DMS 273 (cell line): ENCODE data around the gene TAPBP.
"Not testable (repeated sequence)": the region's sequence is repeated elsewhere in the genome, so short reads cannot be mapped to it uniquely, and the experiment has no call there.

Experiments used
- DNase-seq: peaks from one replicate; lab custom pipeline; 2025; ENCODE audit not compliant: unreplicated experiment; lab: John Stamatoyannopoulos, UW

The TAPBP gene

GRCh38 chr6:33313709-33314514 lies at the start of gene TAPBP:
TAPBP (minus strand) TSS chr6:33314078; CDS start chr6:33314041, 37 bp downstream.
- peak; percentile 77 for DNase-seq

DNA sequence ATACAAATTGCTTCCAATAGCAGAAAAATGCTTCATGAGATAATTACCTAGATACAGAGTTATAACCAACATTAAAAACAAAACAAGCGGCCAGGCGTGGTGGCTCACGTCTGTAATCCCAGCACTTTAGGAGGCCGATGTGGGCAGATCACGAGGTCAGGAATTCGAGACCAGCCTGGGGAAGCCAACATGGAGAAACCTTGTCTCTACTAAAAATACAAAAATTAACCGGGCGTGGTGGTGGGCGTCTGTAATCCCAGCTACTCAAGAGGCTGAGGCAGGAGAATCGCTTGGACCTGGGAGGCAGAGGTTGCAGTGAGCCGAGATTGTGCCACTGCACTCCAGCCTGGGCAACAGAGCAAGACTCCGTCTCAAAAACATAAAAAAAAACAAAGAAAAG lies 49.6 kb upstream of the TAPBP start:
- not testable (repeated sequence) for DNase-seq

DNA sequence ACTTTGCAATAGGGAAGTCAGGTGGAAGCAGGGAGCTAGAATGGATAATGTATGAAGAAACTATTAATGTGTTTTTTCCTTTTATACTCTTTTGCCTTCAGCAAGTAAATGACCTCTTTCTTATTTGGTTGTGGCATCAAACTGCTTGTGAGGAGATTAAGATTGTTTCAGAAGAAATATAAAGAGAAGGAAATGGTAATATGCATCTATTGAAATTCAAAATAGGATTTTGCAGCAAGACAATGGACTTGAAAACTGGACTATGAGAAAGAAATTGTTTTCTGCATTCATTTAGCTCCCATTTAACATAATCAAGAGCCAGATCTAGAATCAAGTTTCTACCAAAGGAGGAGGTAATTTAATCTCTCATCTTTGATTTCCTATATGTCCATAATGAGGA lies 45.5 kb upstream of the TAPBP start:
- no peak for DNase-seq

- DNase-seq: not testable (repeated sequence)
Observed at GRCh38 chr6:33357160-33357871, 43.4 kb upstream of the TAPBP start.

GRCh38 chr6:33356295-33356694 lies 42.4 kb upstream of the TAPBP start:
- no peak for DNase-seq

DNA sequence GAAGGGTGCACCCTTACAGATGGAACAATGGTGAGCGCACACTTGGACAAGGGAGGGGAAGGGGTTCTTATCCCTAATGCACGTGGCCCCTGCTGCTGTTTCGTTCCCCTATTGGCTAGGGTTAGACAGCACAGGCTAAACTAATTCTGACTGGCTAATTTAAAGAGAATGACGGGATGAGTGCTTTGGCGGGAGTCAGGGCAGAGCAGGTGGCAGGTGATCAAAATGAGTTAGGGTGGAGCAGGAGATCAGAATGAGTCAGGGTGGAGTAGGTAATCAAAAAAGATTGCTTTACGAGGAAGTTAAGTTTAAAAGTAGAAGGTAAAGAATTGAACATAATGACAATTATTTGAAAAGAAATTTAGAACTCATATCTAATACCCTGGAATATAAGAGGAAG lies 42.0 kb upstream of the TAPBP start:
- not testable (repeated sequence) for DNase-seq

DNA sequence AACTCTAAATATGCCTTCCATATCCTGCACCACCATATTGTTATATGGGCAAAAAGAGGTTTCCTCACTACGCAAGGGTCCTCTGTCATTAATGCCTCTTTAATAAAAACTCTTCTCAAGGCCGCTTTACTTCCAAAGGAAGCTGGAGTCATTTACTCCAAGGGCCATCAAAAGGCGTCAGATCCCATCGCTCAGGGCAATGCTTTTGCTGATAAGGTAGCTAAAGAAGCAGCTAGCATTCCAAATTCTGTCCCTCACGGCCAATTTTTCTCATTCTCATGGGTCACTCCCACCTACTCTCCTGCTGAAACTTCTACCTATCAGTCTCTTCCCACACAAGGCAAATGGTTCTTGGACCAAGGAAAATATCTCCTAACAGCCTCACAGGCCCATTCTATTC lies 33.9 kb upstream of the TAPBP start:
- no peak for DNase-seq

DNA sequence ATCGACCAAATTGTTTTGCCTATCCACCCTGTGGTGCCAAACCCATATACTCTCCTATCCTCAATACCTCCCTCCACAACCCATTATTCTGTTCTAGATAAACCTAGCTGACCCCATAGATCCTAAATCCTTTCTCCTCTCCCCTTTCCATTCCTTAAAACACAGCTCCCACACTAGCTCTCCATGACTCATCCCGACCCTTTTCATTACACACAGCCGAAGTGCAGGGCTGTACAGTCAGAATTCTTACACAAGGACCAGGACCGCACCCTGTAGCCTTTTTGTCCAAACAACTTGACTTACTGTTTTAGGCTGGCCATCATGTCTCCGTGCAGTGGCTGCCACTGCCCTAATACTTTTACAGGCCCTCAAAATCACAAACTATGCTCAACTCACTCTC lies 33.1 kb upstream of the TAPBP start:
- DNase-seq: not testable (repeated sequence)

DNA sequence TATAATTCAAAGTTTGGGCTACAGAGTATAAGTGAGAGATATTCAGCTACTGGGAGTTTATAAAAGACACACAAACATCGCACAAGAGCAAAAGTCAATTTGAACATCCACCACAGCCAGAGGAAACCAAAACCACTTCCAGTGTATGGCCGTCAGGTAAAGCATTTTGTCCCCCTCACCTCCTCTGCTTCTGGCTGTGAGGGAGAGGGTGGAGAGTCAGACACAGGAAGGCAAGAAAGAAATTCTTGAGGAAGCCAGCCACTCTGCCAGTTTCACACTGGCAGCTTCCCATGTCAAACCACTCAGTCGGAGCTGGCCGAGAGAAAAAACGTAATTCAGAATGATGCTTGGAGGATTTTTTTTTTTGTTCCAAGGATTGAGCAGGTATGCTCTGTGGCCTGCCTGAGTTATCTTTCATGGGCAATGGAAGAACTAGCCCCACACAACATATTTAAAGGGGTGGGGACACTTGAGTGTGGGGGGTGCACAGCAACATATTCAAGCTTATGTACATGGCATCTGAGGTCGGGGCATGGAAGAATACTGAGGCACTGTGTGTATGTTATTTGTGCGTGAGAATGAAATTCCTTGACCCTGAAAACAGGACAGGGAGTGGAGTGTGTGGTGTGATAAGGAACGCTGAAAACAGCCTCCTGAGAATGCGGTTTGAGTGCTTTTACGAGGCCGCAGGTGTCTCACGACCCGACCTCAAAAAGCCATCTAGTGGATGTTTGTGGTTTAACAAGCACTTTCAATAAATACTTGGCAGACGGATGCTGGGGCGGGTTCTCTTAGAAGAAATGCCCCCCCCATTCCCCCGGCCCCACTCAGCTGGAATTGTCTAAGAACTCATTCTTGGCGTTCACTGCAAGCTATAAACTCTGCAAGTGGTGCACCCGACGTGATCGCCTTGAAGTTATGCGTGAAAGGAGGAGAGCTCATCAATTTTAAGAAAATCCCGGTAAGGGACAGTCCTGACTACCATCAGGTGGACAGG lies 31.1 kb upstream of the TAPBP start:
- peak; percentile 88 for DNase-seq

DNA sequence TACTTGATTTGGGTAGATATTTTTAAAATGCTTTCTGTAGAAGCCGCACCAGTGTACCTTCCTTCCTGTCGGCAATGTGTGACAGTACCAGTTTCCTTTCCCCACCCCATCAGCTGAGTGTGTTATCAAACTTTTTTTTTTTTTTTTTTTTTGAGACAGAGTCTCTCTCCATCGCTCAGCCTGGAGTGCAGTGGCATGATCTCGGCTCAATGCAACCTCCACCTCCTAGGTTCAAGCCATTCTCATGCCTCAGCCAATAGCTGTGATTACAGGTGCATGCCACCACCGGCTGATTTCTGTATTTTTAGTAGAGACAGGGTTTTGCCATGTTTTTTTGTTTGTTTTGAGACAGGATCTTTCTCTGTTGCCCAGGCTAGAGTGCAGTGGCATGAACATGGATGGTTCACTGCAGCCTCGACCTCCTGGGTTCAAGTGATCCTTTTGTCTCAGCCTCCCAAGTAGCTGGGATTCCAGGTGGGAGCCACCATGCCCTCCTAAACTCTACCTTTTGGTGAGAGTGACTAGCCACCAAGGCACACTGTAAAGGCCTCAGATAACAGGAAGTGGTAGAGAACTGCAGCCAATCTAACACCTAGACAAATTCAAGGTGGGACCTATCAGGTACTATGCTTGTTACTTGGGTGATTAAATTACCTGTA lies 30.2 kb upstream of the TAPBP start:
- DNase-seq: no peak

- not testable (repeated sequence) for DNase-seq
Observed at GRCh38 chr6:33343606-33343952, 29.7 kb upstream of the TAPBP start.

GRCh38 chr6:33339193-33339592 lies 25.3 kb upstream of the TAPBP start:
- no peak for DNase-seq

DNA sequence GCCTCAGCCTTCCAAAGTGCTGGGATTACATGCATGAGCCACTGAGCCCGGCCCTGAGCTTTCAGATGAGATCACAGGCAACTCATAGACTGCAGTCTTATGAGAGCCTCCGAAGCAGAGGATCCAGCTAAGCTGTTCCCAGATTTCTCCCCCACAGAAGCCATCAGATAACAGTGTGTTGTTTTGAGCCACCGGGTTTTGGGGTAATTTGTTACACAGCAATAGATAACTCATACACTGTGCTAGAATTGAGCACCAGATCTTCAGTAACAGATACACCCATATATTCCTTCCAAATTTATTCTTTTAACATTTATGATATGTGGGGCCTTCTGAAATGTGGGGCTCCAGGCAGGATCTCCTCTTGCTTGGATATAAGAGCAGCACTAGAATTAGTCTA lies 22.6 kb upstream of the TAPBP start:
- no peak for DNase-seq

- no peak for DNase-seq
Observed at GRCh38 chr6:33335916-33336315, 22.0 kb upstream of the TAPBP start.

DNA sequence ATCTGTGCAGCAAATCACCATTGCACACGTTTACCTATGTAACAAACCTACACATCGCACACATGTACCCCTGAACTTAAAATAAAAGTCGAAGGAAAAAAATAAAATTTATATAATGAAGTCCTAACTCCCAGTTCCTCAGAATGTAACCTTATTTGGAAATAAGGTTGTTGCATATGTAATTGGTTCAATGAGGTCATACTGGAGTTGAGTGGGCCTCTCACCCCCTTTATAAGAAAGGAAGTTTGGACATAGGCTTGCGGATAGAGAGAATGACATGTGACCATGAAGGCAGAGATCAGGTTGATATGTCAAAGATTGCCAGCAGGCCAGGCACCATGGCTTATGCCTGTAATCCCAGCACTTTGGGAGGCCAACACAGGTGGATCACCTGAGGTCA lies 19.8 kb upstream of the TAPBP start:
- no peak for DNase-seq

GRCh38 chr6:33330736-33331135 lies 16.9 kb upstream of the TAPBP start:
- no peak for DNase-seq

DNA sequence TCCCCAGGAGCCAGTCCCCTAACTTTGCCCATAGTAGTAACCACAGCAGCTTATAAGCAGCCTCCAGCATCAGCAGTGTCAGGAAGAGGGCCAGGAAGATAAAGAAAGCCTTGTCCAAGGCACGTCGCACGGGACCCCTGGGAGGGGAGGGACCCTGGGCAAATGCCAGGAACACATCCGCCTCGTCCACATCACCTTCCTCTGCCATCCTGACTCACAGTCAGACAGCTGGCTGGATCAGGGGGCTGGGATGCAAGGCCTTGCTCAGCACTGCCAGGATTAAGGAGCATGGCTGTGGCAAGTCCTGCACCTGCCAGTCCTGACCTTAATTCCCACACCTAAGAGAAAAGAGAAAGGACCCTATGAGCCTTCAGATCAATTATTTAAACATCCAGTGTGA lies 15.2 kb upstream of the TAPBP start:
- peak; percentile 34 for DNase-seq

DNA sequence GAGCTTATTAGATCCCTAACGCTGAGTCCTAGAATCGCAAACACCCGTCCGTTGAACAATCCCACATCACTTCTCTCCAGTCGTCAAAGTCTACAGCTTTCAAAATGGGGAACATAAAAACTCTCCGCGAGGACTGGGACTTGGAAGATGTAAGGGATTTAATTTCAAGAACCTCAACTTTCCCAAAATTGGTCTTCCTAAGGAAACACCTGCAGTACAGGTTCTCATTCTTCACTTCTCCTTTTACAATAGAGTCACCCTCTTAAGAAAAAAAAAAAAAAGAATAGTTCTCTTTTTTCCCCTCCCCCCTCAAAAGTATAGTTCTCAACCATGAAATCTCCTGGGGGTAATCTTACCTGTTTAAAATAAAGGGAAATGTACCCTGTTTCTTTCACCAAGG lies 10.2 kb upstream of the TAPBP start:
- no peak for DNase-seq

- DNase-seq: peak; percentile 66
Observed at GRCh38 chr6:33323623-33323948, 9.7 kb upstream of the TAPBP start.

- DNase-seq: no peak
Observed at GRCh38 chr6:33321227-33321626, 7.3 kb upstream of the TAPBP start.
